ENCODE measurements around the gene CYCS. TPM values are rescaled to one million over a fixed set of nuclear protein-coding genes. Genes with fewer than 3 reads are reported as not detected.

Gene CYCS
- total RNA-seq, 4 donors from 2014 or later: 29.9 to 129 (median 66.8) TPM

- Histone ChIP-seq H3K27ac (no peak overlapping the region), H3K27me3 (no peaks in the 10 kb centered on the region), H3K4me1 (peaks cover 0 to 3% (median 0%) of the 10 kb centered on the region in 4 donors), H3K36me3 (no peaks in the 10 kb centered on the region), H3K9me3 (no peaks in the 10 kb centered on the region), H3K4me3 (no peak overlapping the region)
- DNase-seq: no peak
- in situ Hi-C loops (cut with MboI; ENCODE audit: low pct_ligation_motif_present in 1 of 4, low pct_unique_long_range_greater_than_20kb in 1 of 4, low sequenced_read_pairs in 3 of 4) (no loop called here), intact Hi-C loops (cut with DNase I; ENCODE audit: low total_unique reads) (no loop called here)
- TF ChIP-seq CTCF (IDR thresholded peaks at IDR 0.05): no peak
- no peak for TF ChIP-seq EP300 (IDR thresholded peaks at IDR 0.05; ENCODE audit: low read depth)
- TF ChIP-seq POLR2A (IDR thresholded peaks at IDR 0.05): no peak
- TF ChIP-seq POLR2AphosphoS5 (IDR thresholded peaks at IDR 0.05): no peak
These were observed 23.2 kb downstream of the CYCS start for GRCh38 chr7:25101817-25102216.

GRCh38 chr7:25098096-25099046 lies 26.7 kb downstream of the CYCS start:
- Histone ChIP-seq H3K9me3 (no peaks in the 10 kb centered on the region), H3K27me3 (no peaks in the 10 kb centered on the region), H3K36me3 (no peaks in the 10 kb centered on the region), H3K27ac (no peak overlapping the region), H3K4me3 (no peak overlapping the region), H3K4me1 (peaks cover 0 to 6% (median 0%) of the 10 kb centered on the region in 4 donors)
- in situ Hi-C loops (cut with MboI; ENCODE audit: low pct_ligation_motif_present in 1 of 4, low pct_unique_long_range_greater_than_20kb in 1 of 4, low sequenced_read_pairs in 3 of 4) (loop anchor here in 1 of 4 donors (10.0 kb wide), 1 partner anchor 284 kb away; no protein-coding TSS in a partner anchor), intact Hi-C loops (cut with DNase I; ENCODE audit: low total_unique reads) (no loop called here)
- WGBS, 2 donors (ENCODE audit: low coverage in 1 of 2): 29 to 33% methylated on average over 10 to 11 of the region's 11 CpGs
- TF ChIP-seq CTCF (IDR thresholded peaks at IDR 0.05) (peak; percentile 61 to 87 (median 79)), POLR2AphosphoS5 (IDR thresholded peaks at IDR 0.05) (no peak)
- DNase-seq: peak; percentile 57

- intact Hi-C loops (cut with DNase I; ENCODE audit: low total_unique reads) (no loop called here), in situ Hi-C loops (cut with MboI; ENCODE audit: low pct_ligation_motif_present in 1 of 4, low pct_unique_long_range_greater_than_20kb in 1 of 4, low sequenced_read_pairs in 3 of 4) (loop anchor here in 1 of 4 donors (10.0 kb wide), 1 partner anchor 281 kb away; no protein-coding TSS in a partner anchor)
- H3K36me3 ChIP-seq: no peaks in the 10 kb centered on the region
- no peak overlapping the region for H3K4me3 ChIP-seq
- H3K27me3 ChIP-seq: no peaks in the 10 kb centered on the region
- peaks cover 0 to 6% (median 0%) of the 10 kb centered on the region in 4 donors for H3K4me1 ChIP-seq
- H3K9me3 ChIP-seq: no peaks in the 10 kb centered on the region
- H3K27ac ChIP-seq: no peak overlapping the region
- DNase-seq: no peak
- TF ChIP-seq EP300 (IDR thresholded peaks at IDR 0.05; ENCODE audit: low read depth) (no peak), POLR2AphosphoS5 (IDR thresholded peaks at IDR 0.05) (no peak), POLR2A (IDR thresholded peaks at IDR 0.05) (no peak), CTCF (IDR thresholded peaks at IDR 0.05) (no peak)
- 44 to 62% methylated on average over 5 of the region's 5 CpGs for WGBS, 2 donors (ENCODE audit: low coverage in 1 of 2)
These were observed 29.3 kb downstream of the CYCS start for GRCh38 chr7:25095516-25096345.

GRCh38 chr7:25093268-25093826 lies 31.7 kb downstream of the CYCS start:
- Histone ChIP-seq H3K27ac (no peak overlapping the region), H3K36me3 (no peaks in the 10 kb centered on the region), H3K27me3 (no peaks in the 10 kb centered on the region), H3K4me1 (peaks cover 0 to 4% (median 0%) of the 10 kb centered on the region in 4 donors), H3K4me3 (no peak overlapping the region), H3K9me3 (no peaks in the 10 kb centered on the region)
- WGBS, 2 donors (ENCODE audit: low coverage in 1 of 2): 20 to 55% methylated on average over 2 to 6 of the region's 6 CpGs
- in situ Hi-C loops (cut with MboI; ENCODE audit: low pct_ligation_motif_present in 1 of 4, low pct_unique_long_range_greater_than_20kb in 1 of 4, low sequenced_read_pairs in 3 of 4) (loop anchor here in 1 of 4 donors (10.0 kb wide), 1 partner anchor 279 kb away; no protein-coding TSS in a partner anchor), intact Hi-C loops (cut with DNase I; ENCODE audit: low total_unique reads) (no loop called here)
- peak; percentile 82 for DNase-seq
- TF ChIP-seq CTCF (IDR thresholded peaks at IDR 0.05): peak; percentile 57 to 79 (median 68)
- TF ChIP-seq POLR2AphosphoS5 (IDR thresholded peaks at IDR 0.05): no peak
